AG09309 (cell line): Measurements from ENCODE around the gene KCNH8.

Source experiments
- DNase-seq: peaks from one replicate; pipeline ENCODE4 v3.0.0-alpha.2; 2010; ENCODE audit warnings: low read depth
- H3K4me3 ChIP-seq: 2 replicates; pipeline ENCODE4 v1.5.1; 2011; ENCODE audit warnings: mild to moderate bottlenecking, low read depth, low read length, moderate library complexity; ENCODE audit not compliant: control insufficient read depth
- CTCF ChIP-seq: IDR thresholded peaks from 2 replicates; pipeline ENCODE4 v1.5.1; 2011; ENCODE audit warnings: mild to moderate bottlenecking, low read depth, low read length, inconsistent platforms; ENCODE audit not compliant: insufficient read depth, control insufficient read depth; ENCODE audit errors: missing control alignments

Gene KCNH8

GRCh38 chr3:19293295-19293694 is 145.0 kb downstream of the KCNH8 start:
- DNase-seq, result no peak
- TF ChIP-seq CTCF, result no peak
- no peak overlapping the region for H3K4me3 ChIP-seq

- TF ChIP-seq CTCF, result no peak
- H3K4me3 ChIP-seq, result no peak overlapping the region
- no peak for DNase-seq
Measured at GRCh38 chr3:19295208-19295607, 146.9 kb downstream of the KCNH8 start.

GRCh38 chr3:19331931-19332330 is 183.6 kb downstream of the KCNH8 start:
- DNase-seq, result no peak
- TF ChIP-seq CTCF, result no peak
- no peak overlapping the region for H3K4me3 ChIP-seq

- TF ChIP-seq CTCF, result no peak
- no peak for DNase-seq
- H3K4me3 ChIP-seq, result no peak overlapping the region
Measured at GRCh38 chr3:19334120-19334519, 185.8 kb downstream of the KCNH8 start.

GRCh38 chr3:19338769-19339168 is 190.5 kb downstream of the KCNH8 start:
- TF ChIP-seq CTCF, result no peak
- DNase-seq, result no peak

GRCh38 chr3:19342389-19342788 is 194.1 kb downstream of the KCNH8 start:
- no peak overlapping the region for H3K4me3 ChIP-seq
- DNase-seq, result no peak
- TF ChIP-seq CTCF, result no peak

More at GRCh38 chr3:19338769-19339168, 190.5 kb downstream of the KCNH8 start:
- H3K4me3 ChIP-seq, result no peak overlapping the region

- no peak overlapping the region for H3K4me3 ChIP-seq
- TF ChIP-seq CTCF, result no peak
- DNase-seq, result no peak
Measured at GRCh38 chr3:19346759-19347158, 198.4 kb downstream of the KCNH8 start.
